ENCODE measurements around the gene ZNF385D. TPM values are rescaled to one million over a fixed set of nuclear protein-coding genes. Genes with fewer than 3 reads are reported as not detected.

ZNF385D gene
- total and polyA plus RNA-seq, 2 of the 13 experiments (the other 11 are each of a cell fraction or from before 2014, with no cell fraction given), result not detected

- H3K9ac ChIP-seq (ENCODE audit: insufficient read depth, low read depth, low read length), result no peak overlapping the region
- H3K79me2 ChIP-seq (ENCODE audit: insufficient read depth, low read length), result no peaks in the 10 kb centered on the region
- no peaks in the 10 kb centered on the region for H4K20me1 ChIP-seq (ENCODE audit: insufficient read depth, low read length)
- DNase-seq (ENCODE audit: low spot score) (no peak), ATAC-seq (no peak), FAIRE-seq (no peak)
- intact Hi-C loops (cut with micrococcal nuclease; ENCODE audit: unreplicated experiment) (no loop called here), in situ Hi-C loops (cut with HindIII; ENCODE audit: extremely low pct_ligation_motif_present, low pct_unique_long_range_greater_than_20kb) (no loop called here)
- H3K4me2 ChIP-seq (ENCODE audit: low read depth, low read length), result no peak overlapping the region
- H3K27ac ChIP-seq (ENCODE audit: extremely low read length, insufficient read depth, low read length), result no peak overlapping the region
- H3K4me1 ChIP-seq (ENCODE audit: insufficient read depth, low read length), result no peaks in the 10 kb centered on the region
- H3K9me3 ChIP-seq (ENCODE audit: low read length), result peaks cover 78% of the 10 kb centered on the region
- no peaks in the 10 kb centered on the region for H3K27me3 ChIP-seq (ENCODE audit: control insufficient read depth in 1 of 2, insufficient read depth in 2 of 2, low read length in 2 of 2)
- no peak overlapping the region for H3K4me3 ChIP-seq (replicated peaks in 1 of 3; ENCODE audit: insufficient read depth in 1 of 3, low read depth in 2 of 3, low read length in 3 of 3)
- ChIA-PET POLR2A (no interaction called here), CTCF (ENCODE audit: low intra/inter-chr PET ratio, low total read pairs) (no interaction called here)
- WGBS (ENCODE audit: low lambda C conversion rate), result 17% methylated on average over 1 of the region's 1 CpG
- no TSS peak for BruUV-seq (replicated peaks)
- no peaks in the 10 kb centered on the region for H3K36me3 ChIP-seq (replicated peaks in 1 of 2; ENCODE audit: control insufficient read depth in 1 of 2, insufficient read depth in 2 of 2, low read length in 2 of 2)
- H2AFZ ChIP-seq (ENCODE audit: low read length), result no peak overlapping the region
- TF ChIP-seq ISL2 (CRISPR knock-in tag; IDR thresholded peaks at IDR 0.05) (no peak), ZNF101 (CRISPR knock-in tag; IDR thresholded peaks at IDR 0.05; ENCODE audit: borderline replicate concordance, low read depth) (no peak), HOXA3 (CRISPR knock-in tag; IDR thresholded peaks at IDR 0.05) (no peak), ZC3H4 (CRISPR knock-in tag; IDR thresholded peaks at IDR 0.05; ENCODE audit: borderline replicate concordance) (no peak), ZXDC (CRISPR knock-in tag; IDR thresholded peaks at IDR 0.05) (no peak), ZNF331 (CRISPR knock-in tag; IDR thresholded peaks at IDR 0.05) (no peak), ZKSCAN1 (IDR thresholded peaks at IDR 0.05; ENCODE audit: low read length) (no peak), THRA (CRISPR knock-in tag; IDR thresholded peaks at IDR 0.05; ENCODE audit: borderline replicate concordance) (no peak)
Measured at GRCh38 chr3:21390856-21391255, 360.2 kb downstream of the ZNF385D start.

Data from HepG2 (cell line).